HAP-1 (cell line): Measurements from ENCODE around the gene TMEM273.

Experiments used
- DNase-seq, 2 experiments: peaks; one replicate each; pipeline ENCODE4 v3.0.0-alpha.2; 2016 to 2020; ENCODE audit warnings: low spot score in 2 of 2
- H3K27me3 ChIP-seq: fragments of 250-450 bp; sonication (Bioruptor Pico); 2 replicates; pipeline ENCODE4 v1.5.1; 2020; ENCODE audit warnings: low read depth, mild to moderate bottlenecking, moderate library complexity
- H3K36me3 ChIP-seq: fragments of 250-450 bp; sonication (Bioruptor Pico); replicated peaks from 2 replicates; pipeline ENCODE4 v1.5.1; 2020; ENCODE audit warnings: mild to moderate bottlenecking
- H3K4me1 ChIP-seq: fragments of 250-450 bp; sonication (Bioruptor Pico); 2 replicates; pipeline ENCODE4 v1.5.1; 2020; ENCODE audit warnings: mild to moderate bottlenecking
- H3K4me3 ChIP-seq: fragments of 250-450 bp; sonication (Bioruptor Pico); 2 replicates; pipeline ENCODE4 v1.5.1; 2020; ENCODE audit warnings: mild to moderate bottlenecking, moderate library complexity
- H3K9me3 ChIP-seq: fragments of 250-450 bp; sonication (Bioruptor Pico); 2 replicates; pipeline ENCODE4 v1.5.1; 2020; ENCODE audit warnings: mild to moderate bottlenecking, moderate library complexity
- in situ Hi-C: fragments of 300-500 bp; cut with MboI; formaldehyde crosslinking; loops from 3 replicates; pipeline ENCODE4 v1.14.3; 2020; ENCODE audit warnings: low sequenced_read_pairs, inconsistent platforms, mixed read lengths

Gene TMEM273

GRCh38 chr10:49158404-49158803 lies 29.8 kb downstream of the TMEM273 start:
- Histone ChIP-seq H3K4me1 (no peaks in the 10 kb centered on the region), H3K27me3 (no peaks in the 10 kb centered on the region), H3K9me3 (no peaks in the 10 kb centered on the region), H3K36me3 (no peaks in the 10 kb centered on the region), H3K4me3 (no peak overlapping the region)
- in situ Hi-C loops: no loop called here
- DNase-seq: no peak

- H3K27me3 ChIP-seq: no peaks in the 10 kb centered on the region
- no peaks in the 10 kb centered on the region for H3K36me3 ChIP-seq
- H3K4me1 ChIP-seq: no peaks in the 10 kb centered on the region
- H3K9me3 ChIP-seq: no peaks in the 10 kb centered on the region
- no peak overlapping the region for H3K4me3 ChIP-seq
- in situ Hi-C loops: no loop called here
- no peak for DNase-seq
Observed at GRCh38 chr10:49157229-49157628, 31.0 kb downstream of the TMEM273 start.

- H3K9me3 ChIP-seq: no peaks in the 10 kb centered on the region
- DNase-seq: no peak
- no peaks in the 10 kb centered on the region for H3K27me3 ChIP-seq
- H3K36me3 ChIP-seq: no peaks in the 10 kb centered on the region
- no peak overlapping the region for H3K4me3 ChIP-seq
- no peaks in the 10 kb centered on the region for H3K4me1 ChIP-seq
- in situ Hi-C loops: no loop called here
Observed at GRCh38 chr10:49154641-49155040, 33.5 kb downstream of the TMEM273 start.

- no peaks in the 10 kb centered on the region for H3K27me3 ChIP-seq
Observed at GRCh38 chr10:49153971-49154370, 34.2 kb downstream of the TMEM273 start.

GRCh38 chr10:49153115-49153514 lies 35.1 kb downstream of the TMEM273 start:
- no peak overlapping the region for H3K4me3 ChIP-seq
- no peaks in the 10 kb centered on the region for H3K27me3 ChIP-seq
- no peak for DNase-seq
- no peaks in the 10 kb centered on the region for H3K36me3 ChIP-seq
- no peaks in the 10 kb centered on the region for H3K4me1 ChIP-seq
- no peaks in the 10 kb centered on the region for H3K9me3 ChIP-seq
- in situ Hi-C loops: no loop called here

More at GRCh38 chr10:49153971-49154370, 34.2 kb downstream of the TMEM273 start:
- H3K36me3 ChIP-seq: no peaks in the 10 kb centered on the region
- H3K4me3 ChIP-seq: no peak overlapping the region
- DNase-seq: no peak
- H3K4me1 ChIP-seq: no peaks in the 10 kb centered on the region
- in situ Hi-C loops: no loop called here
- no peaks in the 10 kb centered on the region for H3K9me3 ChIP-seq

GRCh38 chr10:49152663-49153062 lies 35.5 kb downstream of the TMEM273 start:
- H3K36me3 ChIP-seq: no peaks in the 10 kb centered on the region
- in situ Hi-C loops: no loop called here

DNA sequence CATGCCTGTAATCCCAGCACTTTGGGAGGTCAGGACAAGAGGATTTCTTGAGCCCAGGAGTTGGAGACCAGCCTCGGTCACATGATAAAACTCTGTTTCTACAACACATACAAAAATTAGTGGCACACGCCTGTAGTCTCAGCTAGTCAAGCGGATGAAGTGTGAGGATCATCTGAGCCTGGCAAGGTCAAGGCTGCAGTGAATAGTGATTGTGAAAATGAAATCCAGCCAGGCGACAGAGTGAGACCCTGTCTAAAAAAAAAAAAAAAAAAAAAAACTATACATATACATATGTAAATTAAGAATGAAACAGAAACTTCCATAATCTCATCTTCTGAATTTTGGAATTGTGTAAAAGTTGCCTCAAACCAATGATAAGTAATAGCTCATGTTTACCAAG lies 36.2 kb downstream of the TMEM273 start:
- Histone ChIP-seq H3K9me3 (no peaks in the 10 kb centered on the region), H3K4me3 (no peak overlapping the region), H3K27me3 (no peaks in the 10 kb centered on the region), H3K4me1 (no peaks in the 10 kb centered on the region), H3K36me3 (no peaks in the 10 kb centered on the region)
- no peak for DNase-seq
- in situ Hi-C loops: no loop called here

More at GRCh38 chr10:49152663-49153062, 35.5 kb downstream of the TMEM273 start:
- H3K9me3 ChIP-seq: no peaks in the 10 kb centered on the region
- no peak for DNase-seq
- H3K27me3 ChIP-seq: no peaks in the 10 kb centered on the region
- H3K4me3 ChIP-seq: no peak overlapping the region
- no peaks in the 10 kb centered on the region for H3K4me1 ChIP-seq

DNA sequence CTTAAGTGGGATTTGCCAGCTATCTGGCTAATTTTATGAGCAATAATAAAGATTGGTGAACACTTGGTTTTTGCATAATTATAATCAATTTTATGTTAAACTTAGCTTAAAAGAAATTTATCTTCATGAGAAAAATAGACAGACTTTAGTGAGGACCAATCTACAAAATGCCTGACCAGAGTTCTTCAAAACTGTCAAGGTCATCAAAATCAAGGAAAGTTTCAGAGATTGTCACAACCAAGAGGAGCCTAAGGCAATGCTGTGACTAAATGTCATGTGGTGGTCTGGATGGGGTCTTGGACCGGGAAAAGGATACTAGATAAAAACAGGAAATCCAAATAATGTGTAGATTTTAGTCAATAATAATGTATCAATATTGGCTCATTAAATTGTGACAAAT lies 36.7 kb downstream of the TMEM273 start:
- Histone ChIP-seq H3K4me3 (no peak overlapping the region), H3K4me1 (no peaks in the 10 kb centered on the region), H3K9me3 (no peaks in the 10 kb centered on the region), H3K27me3 (no peaks in the 10 kb centered on the region), H3K36me3 (no peaks in the 10 kb centered on the region)
- in situ Hi-C loops: no loop called here
- no peak for DNase-seq

DNA sequence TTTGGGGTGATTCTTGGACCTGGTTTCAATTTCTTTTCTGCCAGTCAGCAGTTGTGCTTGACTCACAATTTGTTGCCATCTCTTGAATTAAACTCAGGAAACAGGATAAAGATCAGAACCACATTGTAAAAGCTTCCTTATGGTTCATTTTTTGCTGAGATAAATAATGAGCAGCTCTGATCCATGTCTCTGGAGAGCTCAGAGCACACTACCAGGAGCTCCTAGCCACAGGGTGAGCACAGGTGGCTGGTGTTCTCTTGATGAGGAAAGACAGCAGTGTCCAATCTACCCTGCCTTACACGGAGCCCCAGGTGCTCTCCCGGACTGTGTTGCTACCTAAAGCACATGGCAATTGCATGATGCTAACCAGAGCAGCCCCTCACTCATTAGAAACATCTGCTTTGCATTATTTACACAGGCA lies 37.2 kb downstream of the TMEM273 start:
- Histone ChIP-seq H3K4me3 (no peak overlapping the region), H3K27me3 (no peaks in the 10 kb centered on the region), H3K4me1 (no peaks in the 10 kb centered on the region), H3K9me3 (no peaks in the 10 kb centered on the region), H3K36me3 (no peaks in the 10 kb centered on the region)
- in situ Hi-C loops: no loop called here
- DNase-seq: no peak

DNA sequence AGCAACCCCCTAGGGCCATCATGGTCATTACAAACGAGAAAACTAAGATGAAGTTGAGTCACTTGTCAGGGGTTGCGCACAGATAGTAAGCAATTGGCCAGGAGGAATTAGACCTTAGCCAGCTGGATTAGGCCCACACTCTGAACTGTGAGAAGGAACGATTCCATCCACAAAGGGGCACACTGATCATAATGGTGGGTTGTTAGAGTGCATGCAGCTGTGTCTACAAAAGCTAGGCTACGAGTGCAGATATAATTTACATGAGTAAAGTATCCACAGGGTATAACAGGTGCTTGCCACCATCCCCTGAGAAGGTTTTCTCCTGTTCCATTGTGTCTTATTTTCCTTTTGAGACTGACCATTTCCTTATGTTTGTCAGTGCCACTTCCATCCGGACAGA lies 37.8 kb downstream of the TMEM273 start:
- no peaks in the 10 kb centered on the region for H3K4me1 ChIP-seq
- no peaks in the 10 kb centered on the region for H3K27me3 ChIP-seq
- H3K36me3 ChIP-seq: no peaks in the 10 kb centered on the region
- DNase-seq: no peak
- H3K4me3 ChIP-seq: no peak overlapping the region
- H3K9me3 ChIP-seq: no peaks in the 10 kb centered on the region
- in situ Hi-C loops: no loop called here

DNA sequence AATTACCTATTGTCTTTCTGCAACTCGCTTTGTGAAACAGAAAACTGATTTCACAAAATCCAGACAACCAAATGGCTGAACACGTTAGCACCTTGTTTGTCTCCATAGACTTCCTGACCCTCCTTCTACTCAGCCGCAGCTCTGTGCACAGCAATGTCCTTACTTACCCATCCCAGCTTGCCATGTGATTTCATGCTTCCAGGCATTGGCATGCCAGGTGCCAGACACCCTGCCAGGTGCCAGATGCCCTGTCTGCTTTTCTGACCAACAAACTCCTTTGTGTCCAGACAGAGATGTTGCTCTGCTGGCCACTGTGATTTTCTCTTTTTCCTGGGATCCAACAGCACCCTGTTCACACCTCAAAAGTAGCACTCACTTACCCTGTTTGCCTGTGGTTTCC lies 38.3 kb downstream of the TMEM273 start:
- no peaks in the 10 kb centered on the region for H3K36me3 ChIP-seq
- H3K4me3 ChIP-seq: no peak overlapping the region
- in situ Hi-C loops: no loop called here
- H3K4me1 ChIP-seq: no peaks in the 10 kb centered on the region
- no peaks in the 10 kb centered on the region for H3K9me3 ChIP-seq
- DNase-seq: no peak
- no peaks in the 10 kb centered on the region for H3K27me3 ChIP-seq

DNA sequence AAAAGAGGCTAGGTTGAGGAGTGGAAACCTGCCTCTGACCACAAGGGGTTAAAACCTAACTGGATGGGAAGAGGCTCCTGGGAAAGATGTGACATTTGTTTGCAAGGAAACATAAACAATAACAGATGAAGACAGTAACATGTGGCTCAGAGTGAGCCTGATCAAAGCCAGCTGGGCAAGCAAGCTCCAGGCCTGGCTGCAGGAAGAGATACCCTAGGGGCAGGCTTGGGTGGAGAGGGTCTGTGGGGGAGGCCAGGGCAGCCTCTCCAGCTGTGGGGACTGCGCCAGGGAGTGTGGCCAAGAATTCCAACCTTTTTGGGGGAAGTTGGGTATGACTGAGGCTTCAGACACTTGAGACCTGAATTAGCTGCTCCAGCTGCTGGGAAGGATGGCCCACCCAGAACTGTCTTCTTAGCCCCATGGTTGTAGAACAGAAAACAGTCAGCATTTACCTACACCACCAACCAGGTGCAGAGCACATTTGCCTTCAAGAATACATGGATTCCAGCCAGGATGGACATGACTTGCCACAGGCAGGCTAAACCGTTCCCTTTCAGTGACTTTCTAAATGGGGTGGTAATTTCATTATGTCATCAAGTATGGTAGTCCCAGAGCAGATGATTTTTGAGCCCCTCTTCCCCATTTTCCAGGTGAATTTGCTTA lies 44.0 kb downstream of the TMEM273 start:
- Histone ChIP-seq H3K9me3 (no peaks in the 10 kb centered on the region), H3K36me3 (no peaks in the 10 kb centered on the region), H3K4me3 (no peak overlapping the region), H3K27me3 (no peaks in the 10 kb centered on the region), H3K4me1 (no peaks in the 10 kb centered on the region)
- DNase-seq: no peak
- in situ Hi-C loops: no loop called here

DNA sequence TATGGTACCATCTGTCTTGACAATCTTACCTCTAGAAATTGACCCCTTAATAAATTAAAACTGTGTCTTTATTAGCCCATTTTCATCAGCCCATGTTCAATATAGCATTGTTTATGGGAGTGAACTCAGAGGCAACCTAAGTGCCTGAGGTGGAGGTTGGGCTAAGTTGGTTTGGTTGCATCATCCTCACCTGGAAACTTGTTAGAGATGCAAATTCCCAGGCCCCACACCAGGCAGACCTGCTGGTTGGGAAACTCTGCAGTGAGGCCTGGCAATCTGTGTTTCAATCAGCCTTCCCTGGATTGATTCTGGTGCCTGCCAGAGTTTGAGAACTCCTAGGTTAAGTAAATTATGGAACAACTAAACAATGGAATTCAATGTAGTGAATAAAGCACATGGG lies 44.9 kb downstream of the TMEM273 start:
- Histone ChIP-seq H3K9me3 (no peaks in the 10 kb centered on the region), H3K4me3 (no peak overlapping the region), H3K27me3 (no peaks in the 10 kb centered on the region), H3K4me1 (no peaks in the 10 kb centered on the region), H3K36me3 (no peaks in the 10 kb centered on the region)
- DNase-seq: no peak
- in situ Hi-C loops: no loop called here

- Histone ChIP-seq H3K4me1 (no peaks in the 10 kb centered on the region), H3K9me3 (no peaks in the 10 kb centered on the region), H3K27me3 (no peaks in the 10 kb centered on the region), H3K4me3 (no peak overlapping the region), H3K36me3 (no peaks in the 10 kb centered on the region)
- no peak for DNase-seq
- in situ Hi-C loops: no loop called here
Observed at GRCh38 chr10:49141541-49142332, 46.5 kb downstream of the TMEM273 start.
